Activated CD8-positive, alpha-beta memory T cell treated with anti-CD3 and anti-CD28 coated beads, Interleukin-2, amount 50 U/mL, for 24 hours (primary cell): ENCODE data around the gene CNPPD1.

ENCODE experiments used
- DNase-seq: peaks from one replicate; pipeline ENCODE4 v3.0.0-alpha.2; 2020; ENCODE audit errors: extremely low read depth

The CNPPD1 gene

DNA sequence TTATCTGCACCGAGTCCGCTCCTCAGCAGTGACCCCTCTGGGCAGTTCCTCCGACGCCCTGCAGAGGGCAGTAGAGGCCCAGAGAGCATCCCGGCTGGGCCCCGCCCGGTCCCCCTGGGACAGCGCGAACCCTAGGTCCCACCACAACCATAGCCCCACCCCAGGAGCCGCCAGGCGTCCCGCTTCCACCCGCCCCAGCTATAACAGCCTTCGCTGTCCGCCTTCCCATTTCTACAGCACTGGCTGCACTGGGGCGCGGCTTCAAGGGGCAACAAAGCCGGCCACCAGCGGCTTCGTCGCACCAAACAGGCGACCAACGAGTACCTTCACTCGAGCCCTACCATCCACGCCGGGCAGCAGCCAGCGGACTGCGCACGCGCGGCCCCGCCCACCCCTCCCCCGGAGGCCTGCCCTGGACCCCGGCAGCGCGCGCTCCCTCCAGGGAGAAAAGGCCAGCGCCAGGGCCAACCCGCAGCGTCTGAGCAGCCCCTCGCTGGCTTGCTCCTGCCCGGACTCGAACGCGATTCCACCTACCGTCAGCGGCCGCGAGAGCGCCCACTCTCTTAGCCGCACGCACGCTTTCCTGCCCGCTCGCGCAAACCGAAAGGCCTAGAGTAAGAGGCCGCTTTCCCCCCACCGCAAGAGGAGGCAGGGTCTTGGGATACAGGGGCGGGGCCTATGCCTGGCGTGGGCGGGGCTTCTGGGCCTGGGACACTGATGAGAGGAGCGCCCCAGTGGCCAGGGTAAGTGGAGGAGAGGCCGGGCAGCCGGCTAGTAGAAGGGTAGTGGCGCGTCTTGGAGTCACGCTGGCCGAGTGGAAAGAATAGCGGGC, 16.3 kb downstream of the CNPPD1 start, which contains the start of gene NHEJ1:
TSS of gene NHEJ1 (minus strand) at position 630 of the 832 bp plus-strand sequence. CDS start 2,453 bp downstream, outside the sequence.
- DNase-seq = peak; percentile 81

DNA sequence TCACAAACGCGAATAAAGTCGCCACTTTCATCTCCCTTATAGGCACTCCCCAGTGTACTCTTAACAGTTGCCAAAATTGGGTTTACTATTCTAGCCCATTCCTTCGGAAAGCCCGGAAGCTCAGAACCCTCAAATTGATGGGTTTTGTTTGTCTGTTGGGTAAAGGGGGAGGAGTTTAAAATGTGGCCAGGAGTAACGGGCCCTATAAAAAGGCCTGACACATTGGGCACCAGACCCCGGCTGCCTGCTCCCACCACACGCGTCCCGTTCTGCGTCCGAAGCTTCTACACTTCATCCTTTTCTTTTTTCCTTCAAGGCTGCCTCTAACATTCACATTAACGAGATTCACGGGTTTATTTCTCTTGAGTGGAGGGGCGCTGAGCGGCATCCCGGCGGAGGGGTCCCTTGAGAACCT, 16.9 kb downstream of the CNPPD1 start:
- no peak for DNase-seq

- DNase-seq = no peak
Measured at GRCh38 chr2:219158586-219158985, 18.1 kb downstream of the CNPPD1 start.

- no peak for DNase-seq
Measured at GRCh38 chr2:219158025-219158424, 18.7 kb downstream of the CNPPD1 start.

- DNase-seq = no peak
Measured at GRCh38 chr2:219157396-219157795, 19.3 kb downstream of the CNPPD1 start.

DNA sequence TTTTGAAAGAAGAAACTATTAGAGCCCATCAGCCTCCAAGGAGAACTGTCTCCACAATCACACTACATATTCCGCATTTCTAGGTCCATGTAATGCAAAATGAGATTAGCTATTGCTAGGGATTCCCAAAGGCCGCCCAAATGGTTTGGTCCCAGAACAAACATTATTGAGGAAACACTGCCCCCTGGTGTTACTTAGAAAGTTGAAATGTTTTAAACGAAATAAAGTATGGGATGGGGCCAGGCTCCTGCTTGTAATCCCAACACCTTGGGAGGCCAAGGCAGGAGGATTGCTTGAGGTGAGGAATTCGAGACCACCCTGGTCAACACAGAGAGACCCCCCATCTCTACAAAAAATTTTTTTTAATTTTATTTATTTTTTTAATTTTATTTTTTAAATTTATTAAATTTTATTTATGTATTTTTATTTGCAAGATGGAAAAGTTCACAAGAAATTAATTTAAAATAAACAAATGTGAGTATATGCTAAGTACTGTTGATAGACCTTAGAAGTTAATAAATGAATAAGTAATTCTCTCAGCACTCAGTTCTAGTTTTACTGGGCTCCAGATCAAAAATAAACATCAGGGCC, 21.6 kb downstream of the CNPPD1 start:
- DNase-seq = no peak

DNA sequence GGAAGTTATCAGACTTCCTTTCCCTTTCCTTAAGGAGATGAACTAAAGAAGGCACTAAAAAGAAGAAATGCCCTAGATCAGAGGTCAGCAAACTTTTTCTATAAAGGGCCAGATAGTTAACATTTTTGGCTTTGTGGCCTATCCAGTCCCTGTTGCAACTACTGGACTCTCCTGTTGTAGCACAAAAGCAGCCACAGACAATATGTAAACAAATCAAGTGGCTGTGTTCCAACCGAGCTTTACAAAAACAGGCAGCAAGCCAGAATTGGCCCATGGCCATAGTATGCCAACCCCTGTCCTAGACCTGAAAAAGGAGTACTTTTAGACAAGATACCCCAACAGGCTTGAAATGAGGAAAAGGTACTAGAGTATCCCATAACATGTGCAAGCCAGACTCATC, 27.1 kb downstream of the CNPPD1 start:
- DNase-seq = no peak

- DNase-seq = no peak
Measured at GRCh38 chr2:219142329-219142728, 34.4 kb downstream of the CNPPD1 start.

DNA sequence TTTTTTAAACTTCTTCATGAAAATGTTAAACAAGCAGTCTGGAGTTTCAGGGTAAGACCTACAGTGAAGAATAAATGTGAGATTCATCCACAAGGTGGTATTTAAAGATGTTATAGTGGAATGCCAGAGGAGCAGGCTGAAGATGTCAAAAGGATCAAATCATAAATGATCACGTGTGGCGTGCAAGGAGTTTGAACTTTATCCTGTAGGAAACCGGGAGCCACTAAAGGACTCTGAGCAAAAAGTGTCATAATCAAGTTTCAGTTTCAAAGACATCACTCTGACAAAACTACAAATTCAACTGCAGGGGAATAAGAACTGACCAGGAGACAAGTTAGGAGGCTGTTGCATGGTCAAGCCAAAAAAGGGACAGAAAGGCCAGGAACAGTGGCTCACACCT, 36.0 kb downstream of the CNPPD1 start:
- DNase-seq = no peak

- no peak for DNase-seq
Measured at GRCh38 chr2:219133976-219134375, 42.7 kb downstream of the CNPPD1 start.

- DNase-seq = no peak
Measured at GRCh38 chr2:219131744-219132143, 45.0 kb downstream of the CNPPD1 start.

GRCh38 chr2:219131327-219131726, 45.4 kb downstream of the CNPPD1 start:
- DNase-seq = no peak

- DNase-seq = no peak
Measured at GRCh38 chr2:219129589-219129988, 47.1 kb downstream of the CNPPD1 start.

DNA sequence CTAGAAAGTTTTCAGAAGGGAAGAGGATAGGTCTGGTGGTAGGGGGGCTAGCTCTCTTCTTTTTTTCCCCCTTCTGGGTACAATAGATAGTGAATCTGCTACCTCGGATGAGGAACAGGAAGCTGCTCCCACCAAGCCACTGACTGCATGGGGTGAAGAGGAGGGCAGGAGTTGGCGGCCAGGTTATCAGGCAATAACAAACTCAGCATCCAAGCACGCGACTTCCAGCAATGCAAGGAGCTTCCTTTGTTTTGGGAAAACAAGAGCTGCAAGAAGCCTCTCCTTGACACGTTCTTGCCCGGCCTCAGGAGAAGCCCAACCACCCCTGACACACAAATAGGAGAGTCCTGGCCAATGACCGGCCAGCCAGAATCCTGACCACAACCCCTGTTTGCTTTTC, 48.3 kb downstream of the CNPPD1 start:
- DNase-seq = no peak

GRCh38 chr2:219127037-219127635, 49.6 kb downstream of the CNPPD1 start:
- no peak for DNase-seq

- DNase-seq = no peak
Measured at GRCh38 chr2:219126555-219126954, 50.2 kb downstream of the CNPPD1 start.

DNA sequence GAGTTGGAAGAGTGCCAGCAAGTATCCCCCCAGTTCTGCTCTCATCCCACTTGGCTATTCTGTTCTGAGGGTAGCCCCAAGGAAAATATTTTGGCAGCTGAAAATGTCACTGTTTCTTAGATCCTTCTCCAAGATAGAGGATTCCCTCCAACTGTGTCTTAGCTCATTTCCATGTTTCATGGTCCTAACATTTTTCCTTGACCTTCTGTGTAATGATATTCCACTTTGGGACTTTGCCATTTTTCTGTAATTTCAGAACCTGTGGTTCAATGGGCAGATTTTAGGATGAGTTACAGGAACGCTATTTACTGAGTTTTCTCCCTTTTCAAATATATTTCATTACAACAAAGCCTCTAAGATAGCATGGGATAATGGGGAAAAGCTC, 50.8 kb downstream of the CNPPD1 start:
- no peak for DNase-seq

GRCh38 chr2:219125225-219125885, 51.4 kb downstream of the CNPPD1 start:
- no peak for DNase-seq

DNA sequence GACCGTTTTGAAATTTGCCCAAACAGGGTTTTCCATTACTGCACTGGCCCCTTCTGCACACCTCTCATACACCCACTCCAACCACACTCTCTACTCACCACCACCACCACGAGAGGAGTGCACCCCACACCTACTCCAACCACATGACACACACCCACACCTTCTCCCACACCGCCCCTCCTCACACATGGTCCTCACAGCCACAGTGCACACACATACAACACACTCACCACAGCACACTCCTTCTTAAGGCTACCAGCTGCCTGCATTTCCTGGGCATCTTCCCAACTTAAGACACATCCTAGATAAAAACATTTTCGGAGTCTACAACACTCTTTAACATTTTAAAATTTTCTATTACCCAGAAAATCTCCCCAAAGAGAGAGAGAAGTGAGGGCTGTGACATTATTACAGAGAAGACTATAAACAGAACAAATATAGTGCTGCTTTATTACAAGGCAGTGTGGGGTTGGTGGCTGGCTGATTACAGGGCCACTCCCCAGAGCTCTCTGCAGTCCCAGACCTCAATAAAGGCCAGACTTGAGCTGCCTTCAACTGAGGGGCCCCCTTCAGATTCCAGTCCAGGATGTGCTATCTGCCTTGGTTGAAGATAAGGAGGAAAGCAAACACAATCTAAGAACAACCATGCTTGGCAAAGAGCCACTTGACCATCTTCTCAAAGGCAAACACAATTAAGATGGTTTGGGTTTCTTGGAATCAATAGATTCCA, 52.2 kb downstream of the CNPPD1 start:
- no peak for DNase-seq

- no peak for DNase-seq
Measured at GRCh38 chr2:219123356-219124135, 53.2 kb downstream of the CNPPD1 start.
